Pancreas (tissue), 10 donors: Measurements from ENCODE around the gene SLC24A1. TPM values are rescaled to one million over a fixed set of nuclear protein-coding genes. Genes with fewer than 3 reads are reported as not detected.
A peak's percentile ranks its signal among the peaks of the same experiment; 100 is the strongest.

ENCODE experiments used
- ATAC-seq, 4 donors: fragments of 200-7000 bp; cut with Tn5 transposase; one replicate each; pipeline versions ENCODE4 v1.8.0 to v1.9.1; 2020; ENCODE audit warnings: mild to moderate bottlenecking in 4 of 4, moderate library complexity in 4 of 4
- DNase-seq, 6 donors: peaks; one replicate each; pipeline ENCODE4 v3.0.0-alpha.2; 2020
- FAIRE-seq: peaks from 2 replicates; lab custom pipeline; 2012; peaks lifted over from hg19 to GRCh38; lab: Jason Lieb, UNC
- H3K27ac ChIP-seq, 4 donors: fragments of 200-600 bp; sonication (generic); 1 replicate in 3 of 4; 2 replicates in 1 of 4; pipeline versions ENCODE4 v1.5.0 to v1.8.0; 2020
- H3K27me3 ChIP-seq, 4 donors: fragments of 200-600 bp; one replicate each; pipeline ENCODE4 v1.8.0; 2021
- H3K36me3 ChIP-seq, 3 donors: fragments of 200-600 bp; sonication (generic) in 1 of 3; one replicate each; pipeline versions ENCODE4 v1.5.0 to v1.8.0; 2020 to 2021
- H3K4me1 ChIP-seq, 3 donors: fragments of 200-600 bp; one replicate each; pipeline ENCODE4 v1.8.0; 2021
- H3K4me3 ChIP-seq, 4 donors: fragments of 200-600 bp; sonication (generic) in 2 of 4; one replicate each; pipeline versions ENCODE4 v1.5.0 to v1.8.0; 2020 to 2021
- H3K9me3 ChIP-seq, 4 donors: fragments of 200-600 bp; one replicate each; pipeline ENCODE4 v1.8.0; 2021
- WGBS, 2 donors: extraction: QIAGEN DNeasy Blood & Tissue Kit; methylation state at CpG; one replicate each; pipeline ENCODE4 v1.1.7; 2013; 5-methylcytosine and 5-hydroxymethylcytosine counted together
- intact Hi-C, 3 donors: fragments of 100-400 bp; cut with DNase I; formaldehyde crosslinking; loops; one replicate each; pipeline versions ENCODE4 v1.11.1 to v1.14.2; 2022
- polyA plus RNA-seq, 2 donors: library from polyadenylated mRNA; stranded (reverse); fragments of 200-250 nt; gene quantifications; one replicate each; pipeline ENCODE4 v1.2.3, GENCODE V29; 2013
- total RNA-seq, 6 donors: library from RNA; stranded (reverse); fragmentation: NEBNext Ultra II Directional in 4 of 6; extraction: Animal tissue kit (Norgen Biotek cat#: 25700) in 4 of 6; gene quantifications; one replicate each; pipeline versions ENCODE4 v1.2.1 to v1.2.4, GENCODE V29; 2021 to 2023
- TF ChIP-seq, protein P1 (sequence below), 4 donors: fragments of 200-600 bp; sonication (generic) in 3 of 4; IDR thresholded peaks; one replicate each; pipeline versions ENCODE4 v1.5.0 to v1.8.0; 2021; ENCODE audit warnings: antibody characterized with exemption in 4 of 4
- donor health status: healthy with polysubstance abuse.
- donor health status: DM: no; HTN: no; CAD: no; lungs with moderate emphysema.
- donor health status: DM: no; HTN: no; CAD: no.
- donor health status: control.
- donor health status: control.
- donor health status: Bipolar disorder and iron deficiency.
- donor health status: DM: yes; HTN: yes; CAD: no.
- donor health status: DM: no; HTN: no; CAD: no.
- donor health status: DM: no; HTN: no; CAD: no.
- donor health status: DM: yes; HTN: yes; CAD: no.

The SLC24A1 gene
- total and polyA plus RNA-seq, 8 donors, result 1.9 to 5.8 (median 4.0) TPM

DNA sequence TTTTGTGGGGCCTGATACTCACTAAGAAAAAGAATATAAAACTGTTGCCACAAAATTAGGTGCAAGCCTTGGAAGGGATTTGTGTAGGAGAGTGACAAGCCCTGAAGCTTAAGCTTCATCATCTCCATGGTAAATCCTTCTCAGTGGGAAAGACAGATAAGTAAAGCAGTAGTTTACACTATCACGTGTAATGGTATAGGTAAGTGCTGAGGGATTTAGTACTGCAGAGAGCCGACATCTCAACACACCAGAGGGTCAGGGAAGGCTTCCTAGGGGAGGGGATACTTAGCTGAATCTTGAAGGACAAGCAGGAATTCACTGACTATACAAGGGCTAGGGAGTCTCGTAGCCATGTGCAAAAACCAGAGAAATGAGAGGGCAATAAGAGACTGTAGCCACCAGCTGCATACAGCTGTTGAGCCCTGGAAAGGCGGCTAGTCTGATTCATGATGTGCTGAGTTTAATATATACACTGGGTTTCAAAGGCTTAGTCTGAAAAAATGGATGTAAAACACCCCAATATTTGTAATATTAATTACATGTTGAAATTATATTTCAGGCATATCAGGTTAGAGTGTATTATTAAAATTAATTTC lies 11.1 kb downstream of the SLC24A1 start:
- DNase-seq (no peak), ATAC-seq (no peak), FAIRE-seq (no peak)
- no peak overlapping the region for H3K27ac ChIP-seq
- intact Hi-C loops, result loop anchor here in 1 of 3 donors (10.0 kb wide), 1 partner anchor 562 kb away; no protein-coding TSS in a partner anchor
- TF ChIP-seq, protein P1, sequence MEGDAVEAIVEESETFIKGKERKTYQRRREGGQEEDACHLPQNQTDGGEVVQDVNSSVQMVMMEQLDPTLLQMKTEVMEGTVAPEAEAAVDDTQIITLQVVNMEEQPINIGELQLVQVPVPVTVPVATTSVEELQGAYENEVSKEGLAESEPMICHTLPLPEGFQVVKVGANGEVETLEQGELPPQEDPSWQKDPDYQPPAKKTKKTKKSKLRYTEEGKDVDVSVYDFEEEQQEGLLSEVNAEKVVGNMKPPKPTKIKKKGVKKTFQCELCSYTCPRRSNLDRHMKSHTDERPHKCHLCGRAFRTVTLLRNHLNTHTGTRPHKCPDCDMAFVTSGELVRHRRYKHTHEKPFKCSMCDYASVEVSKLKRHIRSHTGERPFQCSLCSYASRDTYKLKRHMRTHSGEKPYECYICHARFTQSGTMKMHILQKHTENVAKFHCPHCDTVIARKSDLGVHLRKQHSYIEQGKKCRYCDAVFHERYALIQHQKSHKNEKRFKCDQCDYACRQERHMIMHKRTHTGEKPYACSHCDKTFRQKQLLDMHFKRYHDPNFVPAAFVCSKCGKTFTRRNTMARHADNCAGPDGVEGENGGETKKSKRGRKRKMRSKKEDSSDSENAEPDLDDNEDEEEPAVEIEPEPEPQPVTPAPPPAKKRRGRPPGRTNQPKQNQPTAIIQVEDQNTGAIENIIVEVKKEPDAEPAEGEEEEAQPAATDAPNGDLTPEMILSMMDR (IDR thresholded peaks at IDR 0.05), result no peak
- no peaks in the 10 kb centered on the region for H3K27me3 ChIP-seq
- no peaks in the 10 kb centered on the region for H3K9me3 ChIP-seq
- H3K4me1 ChIP-seq, result no peaks in the 10 kb centered on the region
- H3K4me3 ChIP-seq, result no peak overlapping the region
- 68 to 77% methylated on average over 4 of the region's 4 CpGs for WGBS, 2 donors
- no peaks in the 10 kb centered on the region for H3K36me3 ChIP-seq

- no peaks in the 10 kb centered on the region for H3K36me3 ChIP-seq
- intact Hi-C loops, result loop anchor here in 1 of 3 donors (10.0 kb wide), 1 partner anchor 561 kb away; no protein-coding TSS in a partner anchor
- TF ChIP-seq, protein P1 (IDR thresholded peaks at IDR 0.05), result no peak
- H3K4me3 ChIP-seq, result no peak overlapping the region
- no peak for DNase-seq
- no peaks in the 10 kb centered on the region for H3K27me3 ChIP-seq
- WGBS, 2 donors, result 85% methylated on average over 2 of the region's 2 CpGs
- H3K4me1 ChIP-seq, result no peaks in the 10 kb centered on the region
- ATAC-seq, result no peak
- no peak overlapping the region for H3K27ac ChIP-seq
- H3K9me3 ChIP-seq, result no peaks in the 10 kb centered on the region
- FAIRE-seq, result no peak
These were observed 12.0 kb downstream of the SLC24A1 start for GRCh38 chr15:65633752-65634151.

DNA sequence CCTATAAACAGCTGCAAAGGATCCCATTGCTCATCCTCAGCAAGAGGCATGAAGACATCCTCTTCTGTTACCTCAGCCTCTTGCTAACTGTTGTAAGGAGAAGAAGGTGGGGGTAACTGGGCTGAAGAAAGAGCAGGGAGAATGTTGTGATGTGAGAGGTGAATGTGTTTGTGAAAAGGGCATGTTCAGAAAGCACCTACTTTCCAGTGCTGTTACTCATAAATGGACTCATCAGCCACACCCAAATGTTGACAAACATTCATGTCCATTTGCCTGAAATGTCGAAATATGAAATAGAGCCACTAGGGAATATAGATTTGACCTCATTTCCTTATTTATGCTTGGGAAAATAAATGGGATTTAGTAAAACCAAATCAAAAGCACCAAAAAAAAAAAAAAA lies 12.6 kb downstream of the SLC24A1 start:
- no peak for DNase-seq
- Histone ChIP-seq H3K27me3 (no peaks in the 10 kb centered on the region), H3K4me3 (no peak overlapping the region), H3K36me3 (no peaks in the 10 kb centered on the region), H3K9me3 (no peaks in the 10 kb centered on the region), H3K4me1 (no peaks in the 10 kb centered on the region), H3K27ac (no peak overlapping the region)
- WGBS, 2 donors, result 84 to 94% methylated on average over 1 of the region's 1 CpG
- intact Hi-C loops, result loop anchor here in 1 of 3 donors (10.0 kb wide), 1 partner anchor 560 kb away; no protein-coding TSS in a partner anchor
- no peak for FAIRE-seq
- TF ChIP-seq, protein P1 (IDR thresholded peaks at IDR 0.05), result no peak
- no peak for ATAC-seq

DNA sequence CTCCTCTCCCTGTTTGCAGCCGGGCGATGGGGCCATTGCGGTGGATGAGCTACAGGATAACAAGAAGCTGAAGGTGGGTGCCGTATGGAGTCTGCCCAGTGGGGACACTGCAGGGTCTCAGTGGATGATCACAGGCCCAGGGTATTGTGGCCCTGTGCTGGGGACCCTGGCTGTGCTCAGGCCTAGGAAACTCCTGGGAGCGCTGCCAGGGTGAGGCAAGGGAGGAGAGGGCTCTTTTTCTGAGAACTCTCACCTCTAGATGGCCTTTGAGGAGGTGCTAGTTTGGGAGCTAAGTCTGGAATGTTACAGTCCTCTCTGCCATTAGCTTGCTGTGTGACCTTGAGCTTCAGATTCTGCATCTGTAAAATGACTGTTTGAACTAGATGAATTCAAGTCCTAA lies 16.4 kb downstream of the SLC24A1 start:
- WGBS, 2 donors, result 78 to 79% methylated on average over 5 of the region's 5 CpGs
- Histone ChIP-seq H3K27ac (no peak overlapping the region), H3K4me3 (no peak overlapping the region), H3K9me3 (no peaks in the 10 kb centered on the region), H3K27me3 (no peaks in the 10 kb centered on the region), H3K36me3 (no peaks in the 10 kb centered on the region), H3K4me1 (no peaks in the 10 kb centered on the region)
- FAIRE-seq (no peak), DNase-seq (no peak), ATAC-seq (no peak)
- TF ChIP-seq, protein P1 (IDR thresholded peaks at IDR 0.05), result no peak
- intact Hi-C loops, result loop anchor here in 1 of 3 donors (10.0 kb wide), 1 partner anchor 557 kb away; no protein-coding TSS in a partner anchor

GRCh38 chr15:65638681-65639089 lies 16.9 kb downstream of the SLC24A1 start:
- ATAC-seq (peak; percentile 83 to 97 (median 88)), DNase-seq (peak in 1 of 6 donors; percentile 17), FAIRE-seq (no peak)
- no peaks in the 10 kb centered on the region for H3K4me1 ChIP-seq
- no peaks in the 10 kb centered on the region for H3K9me3 ChIP-seq
- no peaks in the 10 kb centered on the region for H3K36me3 ChIP-seq
- intact Hi-C loops, result loop anchor here in 1 of 3 donors (10.0 kb wide), 1 partner anchor 556 kb away; no protein-coding TSS in a partner anchor
- TF ChIP-seq, protein P1 (IDR thresholded peaks at IDR 0.05), result peak; percentile 49 to 67 (median 59)
- H3K27ac ChIP-seq, result no peak overlapping the region
- H3K27me3 ChIP-seq, result no peaks in the 10 kb centered on the region
- WGBS, 2 donors, result 0 to 4% methylated on average over 3 of the region's 3 CpGs
- no peak overlapping the region for H3K4me3 ChIP-seq
